Endothelial cell (in vitro differentiated cells): ENCODE data around the gene YJEFN3. TPM values are rescaled to one million over a fixed set of nuclear protein-coding genes. Genes with fewer than 3 reads are reported as not detected.

Source experiments
- DNase-seq: peaks from one replicate; pipeline ENCODE4 v3.0.0; 2021; ENCODE audit warnings: low spot score
- H3K27ac Mint-ChIP-seq: one replicate; pipeline ENCODE4 v1.8.0; 2021; ENCODE audit warnings: mixed read lengths, inconsistent platforms; ENCODE audit not compliant: unreplicated experiment
- H3K27me3 Mint-ChIP-seq: one replicate; pipeline ENCODE4 v1.8.0; 2021; ENCODE audit warnings: mild to moderate bottlenecking, moderate library complexity, mixed read lengths, inconsistent platforms; ENCODE audit not compliant: unreplicated experiment
- H3K36me3 Mint-ChIP-seq: one replicate; pipeline ENCODE4 v1.8.0; 2021; ENCODE audit warnings: mild to moderate bottlenecking, low read depth, mixed read lengths, inconsistent platforms; ENCODE audit not compliant: unreplicated experiment
- H3K4me1 Mint-ChIP-seq: one replicate; pipeline ENCODE4 v1.8.0; 2021; ENCODE audit warnings: mild to moderate bottlenecking, mixed read lengths, inconsistent platforms; ENCODE audit not compliant: unreplicated experiment
- H3K4me3 Mint-ChIP-seq: one replicate; pipeline ENCODE4 v1.8.0; 2021; ENCODE audit warnings: mild to moderate bottlenecking, mixed read lengths, inconsistent platforms; ENCODE audit not compliant: unreplicated experiment
- H3K9me3 Mint-ChIP-seq: one replicate; pipeline ENCODE4 v1.8.0; 2021; ENCODE audit warnings: mixed read lengths, inconsistent platforms; ENCODE audit not compliant: unreplicated experiment
- total RNA-seq: library from RNA; stranded (reverse); fragmentation: NEBNext Ultra II Directional; extraction: Animal tissue kit (Norgen Biotek cat#: 25700); gene quantifications from one replicate; pipeline ENCODE4 v1.2.1, GENCODE V29; 2021; ENCODE audit not compliant: unreplicated experiment
- TF ChIP-seq, protein P1 (sequence below): fragments of 200-600 bp; sonication (generic); IDR thresholded peaks from one replicate; pipeline ENCODE4 v1.5.0; 2021; ENCODE audit warnings: antibody characterized with exemption; ENCODE audit not compliant: unreplicated experiment

Gene YJEFN3
- total RNA-seq, 1 donor from 2014 or later: 5.2 TPM

DNA sequence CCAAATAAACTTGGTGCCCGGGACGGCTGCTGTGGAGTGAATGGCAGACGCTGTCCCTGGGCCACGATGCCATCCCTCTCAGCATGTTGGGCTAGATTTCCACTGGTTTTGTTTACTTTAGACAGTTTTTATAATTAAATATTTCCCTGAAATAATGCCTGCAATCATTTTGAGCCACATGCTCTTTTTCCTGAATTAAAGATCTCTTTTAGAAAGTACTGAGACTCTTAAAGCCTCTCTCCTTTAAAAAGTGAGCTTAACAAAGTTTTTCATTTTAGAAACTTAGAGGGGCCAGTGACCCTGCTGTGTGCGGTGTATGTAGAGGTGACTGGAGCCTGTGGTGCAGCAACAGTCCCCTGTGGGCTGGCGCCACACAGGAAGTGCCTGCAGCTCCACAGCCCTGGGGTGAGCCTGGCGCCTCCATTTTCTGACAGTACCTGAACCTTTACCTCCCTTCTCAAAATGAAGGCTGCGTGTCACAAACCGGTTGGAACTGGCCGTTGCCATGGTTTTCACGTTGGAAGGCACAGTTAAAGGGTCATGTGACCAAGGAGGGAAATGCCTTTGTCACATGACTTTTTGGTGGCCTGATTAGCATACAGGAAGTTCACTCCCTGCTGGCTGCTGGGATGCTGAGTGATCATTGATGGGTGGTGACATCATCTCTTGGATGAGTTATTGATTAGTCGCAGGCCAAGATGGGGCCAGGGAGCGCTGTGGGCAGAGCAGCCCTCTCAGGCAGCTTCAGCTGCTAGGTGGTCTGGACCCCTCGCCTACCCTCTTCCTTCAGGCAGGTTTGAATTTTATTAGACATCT is 39.6 kb upstream of the YJEFN3 start:
- H3K27me3 Mint-ChIP-seq: peaks cover 17% of the 10 kb centered on the region
- H3K36me3 Mint-ChIP-seq: peaks cover 6% of the 10 kb centered on the region
- TF ChIP-seq, protein P1, sequence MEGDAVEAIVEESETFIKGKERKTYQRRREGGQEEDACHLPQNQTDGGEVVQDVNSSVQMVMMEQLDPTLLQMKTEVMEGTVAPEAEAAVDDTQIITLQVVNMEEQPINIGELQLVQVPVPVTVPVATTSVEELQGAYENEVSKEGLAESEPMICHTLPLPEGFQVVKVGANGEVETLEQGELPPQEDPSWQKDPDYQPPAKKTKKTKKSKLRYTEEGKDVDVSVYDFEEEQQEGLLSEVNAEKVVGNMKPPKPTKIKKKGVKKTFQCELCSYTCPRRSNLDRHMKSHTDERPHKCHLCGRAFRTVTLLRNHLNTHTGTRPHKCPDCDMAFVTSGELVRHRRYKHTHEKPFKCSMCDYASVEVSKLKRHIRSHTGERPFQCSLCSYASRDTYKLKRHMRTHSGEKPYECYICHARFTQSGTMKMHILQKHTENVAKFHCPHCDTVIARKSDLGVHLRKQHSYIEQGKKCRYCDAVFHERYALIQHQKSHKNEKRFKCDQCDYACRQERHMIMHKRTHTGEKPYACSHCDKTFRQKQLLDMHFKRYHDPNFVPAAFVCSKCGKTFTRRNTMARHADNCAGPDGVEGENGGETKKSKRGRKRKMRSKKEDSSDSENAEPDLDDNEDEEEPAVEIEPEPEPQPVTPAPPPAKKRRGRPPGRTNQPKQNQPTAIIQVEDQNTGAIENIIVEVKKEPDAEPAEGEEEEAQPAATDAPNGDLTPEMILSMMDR: no peak
- no peak overlapping the region for H3K4me3 Mint-ChIP-seq
- peak overlapping the region; percentile 94 for H3K27ac Mint-ChIP-seq
- no peaks in the 10 kb centered on the region for H3K9me3 Mint-ChIP-seq
- DNase-seq: peak; percentile 68
- peaks cover 23% of the 10 kb centered on the region for H3K4me1 Mint-ChIP-seq

GRCh38 chr19:19489804-19490204 is 38.9 kb upstream of the YJEFN3 start:
- DNase-seq: no peak
- no peaks in the 10 kb centered on the region for H3K9me3 Mint-ChIP-seq
- peaks cover 10% of the 10 kb centered on the region for H3K36me3 Mint-ChIP-seq
- H3K4me1 Mint-ChIP-seq: peaks cover 23% of the 10 kb centered on the region
- no peak overlapping the region for H3K4me3 Mint-ChIP-seq
- peaks cover 18% of the 10 kb centered on the region for H3K27me3 Mint-ChIP-seq
- H3K27ac Mint-ChIP-seq: peak overlapping the region; percentile 94
- TF ChIP-seq, protein P1: no peak

- no peaks in the 10 kb centered on the region for H3K9me3 Mint-ChIP-seq
- H3K27me3 Mint-ChIP-seq: peaks cover 18% of the 10 kb centered on the region
- H3K4me3 Mint-ChIP-seq: peak overlapping the region; percentile 25
- peaks cover 12% of the 10 kb centered on the region for H3K36me3 Mint-ChIP-seq
- H3K4me1 Mint-ChIP-seq: peaks cover 23% of the 10 kb centered on the region
- TF ChIP-seq, protein P1: peak; percentile 91
- H3K27ac Mint-ChIP-seq: peak overlapping the region; percentile 94
- DNase-seq: peak; percentile 80
These were observed 38.3 kb upstream of the YJEFN3 start for GRCh38 chr19:19490214-19490968.

DNA sequence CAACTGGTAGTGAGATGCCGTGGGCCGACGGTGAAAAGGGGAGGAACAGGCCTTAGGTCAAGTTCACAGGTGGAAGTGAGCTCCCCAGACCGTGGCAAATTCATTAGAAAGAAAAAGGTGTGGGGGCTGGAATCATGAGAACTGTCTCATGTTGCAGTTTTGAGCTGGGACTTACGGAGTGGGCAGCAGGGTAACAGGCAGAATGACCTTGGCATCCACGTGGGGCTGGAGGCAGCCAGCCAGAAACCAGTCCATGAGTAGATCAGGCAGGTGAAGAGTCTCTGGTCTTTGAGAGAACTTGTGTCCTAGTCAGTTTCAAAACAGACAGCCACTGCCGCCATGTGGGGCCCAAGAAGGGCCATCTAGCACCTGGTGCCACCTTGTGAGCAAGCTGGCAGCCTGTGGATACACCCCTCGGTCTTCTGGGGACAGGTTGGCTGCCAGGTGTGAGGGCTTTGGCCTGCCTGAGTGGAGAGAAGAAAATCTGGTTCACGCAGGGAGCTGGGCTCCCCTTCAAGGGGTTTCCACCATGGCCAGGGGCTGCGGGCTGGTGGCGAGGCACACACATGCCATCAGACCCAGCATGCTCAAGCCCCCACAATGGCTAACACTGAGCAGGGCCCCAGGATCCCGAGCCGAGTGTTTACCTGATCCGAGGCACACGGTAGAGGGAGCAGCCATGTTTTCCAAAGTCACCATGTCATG is 37.2 kb upstream of the YJEFN3 start:
- H3K36me3 Mint-ChIP-seq: peaks cover 12% of the 10 kb centered on the region
- no peak overlapping the region for H3K27ac Mint-ChIP-seq

More for the DNA sequence above, 37.2 kb upstream of the YJEFN3 start:
- H3K27me3 Mint-ChIP-seq: peaks cover 17% of the 10 kb centered on the region
- no peak overlapping the region for H3K4me3 Mint-ChIP-seq
- TF ChIP-seq, protein P1: no peak
- H3K9me3 Mint-ChIP-seq: no peaks in the 10 kb centered on the region
- peaks cover 23% of the 10 kb centered on the region for H3K4me1 Mint-ChIP-seq
- DNase-seq: no peak
